Nucleus accumbens (tissue), 56 donors: Measurements from ENCODE around the gene EHD1.

Experiments used
- DNase-seq, 56 donors: peaks; one replicate each; lab custom pipeline; 2025; lab: John Stamatoyannopoulos, UW

EHD1 gene

DNA sequence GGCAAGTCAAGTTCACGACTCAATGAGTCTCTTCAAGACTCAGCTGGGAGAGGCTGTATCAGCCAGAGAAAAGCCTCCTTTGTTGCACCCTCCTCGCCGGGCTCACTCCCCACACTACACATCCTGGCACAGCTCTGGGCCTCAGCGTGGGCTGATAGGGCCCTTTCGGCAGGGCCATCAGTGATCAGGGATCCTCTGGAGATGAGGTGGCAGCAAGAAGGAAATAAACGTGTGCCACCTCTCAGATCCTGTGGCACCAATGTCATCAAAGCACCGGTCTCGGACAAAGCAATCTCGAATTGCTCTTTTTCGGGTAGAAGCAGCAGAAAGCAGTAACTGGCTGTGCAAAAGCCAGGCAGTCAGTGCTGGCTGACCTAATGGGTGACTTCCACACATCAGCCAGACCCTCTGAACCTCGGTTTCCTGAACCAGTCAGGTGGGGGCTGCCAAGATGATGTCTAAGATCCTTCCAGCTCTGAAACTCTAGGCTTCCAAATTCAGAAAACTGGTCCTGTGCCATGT is 2.1 kb downstream of the EHD1 start:
- peak in 35 of 56 donors; percentile 20 to 70 (median 40) for DNase-seq

DNA sequence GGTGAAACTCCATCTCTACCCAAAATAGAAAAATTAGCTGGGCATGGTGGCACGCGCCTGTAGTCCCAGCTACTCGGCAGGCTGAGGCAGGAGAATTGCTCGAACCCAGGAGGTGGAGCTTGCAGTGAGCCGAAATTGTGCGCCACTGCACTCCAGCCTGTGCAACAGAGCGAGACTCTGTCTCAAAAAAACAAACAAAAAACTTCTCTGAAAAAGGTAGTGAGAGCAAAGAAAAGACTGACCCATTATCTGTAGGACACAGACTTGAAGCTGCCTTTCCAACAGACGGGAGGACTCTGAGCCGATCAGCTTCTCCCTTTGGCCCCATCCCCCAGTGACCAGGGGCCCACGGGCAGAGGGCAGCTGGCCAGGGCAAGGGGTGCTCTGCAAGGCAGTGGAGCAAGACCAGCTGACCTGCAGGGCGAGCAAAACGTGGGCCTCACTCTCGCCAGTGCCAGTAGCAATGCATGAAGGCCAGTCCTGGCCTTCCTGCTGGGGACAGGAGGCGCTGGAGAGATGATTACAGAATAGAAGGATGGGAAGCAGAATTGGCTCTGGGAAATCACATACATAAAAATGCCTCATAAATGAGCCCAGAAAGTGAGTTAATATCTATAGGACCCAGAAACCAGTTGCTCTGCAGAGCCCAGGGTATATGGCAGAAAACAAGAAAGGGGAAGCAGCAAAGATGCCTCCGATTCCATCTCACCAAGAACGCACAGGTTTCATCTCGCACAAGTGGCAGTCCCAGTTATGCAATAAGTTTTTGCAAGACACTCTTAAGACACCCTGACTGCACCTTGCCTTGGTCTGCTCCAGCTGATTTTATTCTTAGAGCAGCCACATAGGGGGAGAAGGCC is 2.8 kb downstream of the EHD1 start:
- peak in 6 of 56 donors; percentile 15 to 29 (median 22) for DNase-seq

DNA sequence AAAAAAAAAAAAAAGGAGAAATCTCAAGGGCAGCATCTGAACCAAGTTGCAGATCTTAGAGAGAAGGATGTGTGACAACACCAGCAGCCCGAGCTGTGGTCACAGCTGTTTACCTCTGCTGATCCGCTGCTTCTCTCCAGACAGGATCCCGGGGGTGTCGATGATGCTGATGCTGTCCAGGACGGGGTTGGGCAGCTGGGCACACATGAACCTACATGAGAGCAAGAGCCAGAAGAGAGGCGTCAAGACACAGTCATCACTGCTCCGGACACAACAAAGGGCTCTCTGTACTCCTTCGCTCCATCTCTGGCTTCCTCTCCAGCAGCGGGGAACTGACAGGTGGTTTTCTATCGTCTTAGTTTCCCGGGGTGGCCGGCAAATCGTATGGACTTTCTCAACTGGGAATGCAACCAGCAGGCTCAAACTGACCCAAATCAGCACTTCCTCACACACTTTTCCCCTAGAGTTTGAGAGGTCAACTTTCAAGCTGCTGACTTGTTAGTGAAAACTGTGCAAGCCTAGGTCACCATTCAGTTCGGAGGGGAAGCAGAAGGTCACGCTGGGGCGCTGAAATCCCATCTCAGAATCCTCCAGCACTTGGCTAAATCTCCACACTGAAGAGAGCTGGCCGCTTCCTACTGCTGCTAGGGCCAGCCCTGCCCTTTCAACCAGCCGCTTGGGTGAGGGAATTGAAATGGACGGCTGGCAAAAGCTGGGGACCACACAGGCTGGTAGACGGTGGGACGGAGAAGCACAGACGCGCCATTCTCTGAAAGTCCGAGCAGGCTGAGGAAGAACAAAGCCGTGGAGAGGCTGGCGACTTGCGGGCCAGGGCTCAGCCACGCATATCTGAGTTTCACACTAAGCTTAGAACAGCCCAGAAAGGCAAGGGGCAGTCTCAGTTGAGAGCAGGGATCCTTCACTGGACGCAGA is 3.8 kb downstream of the EHD1 start:
- DNase-seq: peak in 45 of 56 donors; percentile 21 to 81 (median 59)

DNA sequence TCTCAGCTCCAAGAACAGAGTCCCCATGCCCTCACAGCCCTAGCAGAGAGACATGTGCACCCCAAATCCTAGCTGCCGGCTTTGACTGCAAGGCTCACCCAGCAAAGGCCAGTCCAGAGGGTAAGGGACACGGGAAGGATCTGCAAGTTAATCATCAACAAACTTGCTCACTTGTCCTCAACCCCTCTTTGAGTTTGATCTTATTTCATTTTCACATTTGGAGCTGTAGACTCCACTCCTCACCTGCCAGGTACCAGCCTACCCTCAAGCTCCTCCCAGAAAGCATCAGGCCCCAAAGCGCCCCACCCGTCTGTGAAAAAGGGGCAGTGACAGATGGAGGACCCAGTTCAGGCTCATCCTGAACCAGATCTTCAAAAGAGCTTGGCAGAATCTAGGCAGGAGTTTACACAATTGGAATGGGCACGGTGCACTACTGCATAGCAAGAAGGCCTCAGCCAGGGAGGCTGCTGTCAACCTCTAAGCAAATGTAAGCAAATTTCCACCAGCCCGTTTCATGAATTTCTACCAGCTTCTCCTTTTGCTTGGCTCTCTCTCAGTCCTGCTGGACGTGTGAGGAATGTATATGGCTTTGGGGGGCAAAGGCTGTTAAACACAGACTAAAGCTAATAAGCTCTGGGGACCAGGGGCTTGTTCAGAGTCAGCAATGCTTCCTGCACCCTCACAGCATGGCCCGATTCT is 5.5 kb downstream of the EHD1 start:
- DNase-seq: no peak

DNA sequence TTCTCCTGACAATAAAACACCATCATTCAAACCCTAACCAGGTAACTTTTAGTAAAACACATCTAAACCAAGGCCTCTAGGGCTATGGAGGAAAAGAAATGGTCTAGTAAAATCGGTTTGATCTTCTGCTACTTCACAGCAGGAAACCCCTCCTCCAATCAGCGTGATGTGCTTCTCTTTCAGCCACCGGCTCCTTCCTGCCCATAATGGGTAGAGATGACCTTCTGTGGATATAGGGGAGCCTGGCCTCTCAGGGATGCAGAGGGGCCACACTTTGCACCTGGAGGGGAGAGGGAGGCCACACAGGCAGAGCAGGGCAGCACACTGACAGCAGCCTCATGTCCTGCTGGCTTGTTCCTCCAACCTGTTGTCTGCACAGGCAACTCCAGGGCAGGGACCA is 6.9 kb downstream of the EHD1 start:
- DNase-seq: no peak

DNA sequence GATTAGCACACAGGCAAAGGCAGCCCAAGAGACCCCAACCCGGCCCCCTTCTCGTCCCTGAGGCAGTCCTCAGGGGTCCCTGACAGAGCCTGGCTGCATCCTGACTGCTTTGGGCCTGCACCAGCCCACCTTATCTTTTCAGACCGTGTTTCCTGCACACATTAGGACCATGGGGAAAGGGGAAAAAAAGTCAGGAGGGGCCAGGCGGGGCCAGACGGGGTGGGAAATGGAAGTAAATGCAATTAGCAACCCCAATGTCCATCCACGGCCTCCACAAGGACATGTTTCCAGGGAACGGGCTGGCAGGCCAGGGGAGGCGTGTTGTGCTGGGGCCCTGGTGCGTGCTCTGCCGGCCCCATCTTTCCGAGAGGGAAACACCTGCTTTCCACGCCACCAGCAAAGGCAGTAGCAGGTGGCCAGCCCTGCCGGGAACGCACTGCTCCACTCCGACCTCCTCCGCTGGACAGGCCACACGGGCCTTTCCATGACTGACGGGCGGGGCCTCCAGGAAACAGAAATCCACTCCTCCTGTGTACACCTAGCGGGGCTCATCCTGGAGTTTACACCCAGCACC is 7.4 kb downstream of the EHD1 start:
- no peak for DNase-seq

DNA sequence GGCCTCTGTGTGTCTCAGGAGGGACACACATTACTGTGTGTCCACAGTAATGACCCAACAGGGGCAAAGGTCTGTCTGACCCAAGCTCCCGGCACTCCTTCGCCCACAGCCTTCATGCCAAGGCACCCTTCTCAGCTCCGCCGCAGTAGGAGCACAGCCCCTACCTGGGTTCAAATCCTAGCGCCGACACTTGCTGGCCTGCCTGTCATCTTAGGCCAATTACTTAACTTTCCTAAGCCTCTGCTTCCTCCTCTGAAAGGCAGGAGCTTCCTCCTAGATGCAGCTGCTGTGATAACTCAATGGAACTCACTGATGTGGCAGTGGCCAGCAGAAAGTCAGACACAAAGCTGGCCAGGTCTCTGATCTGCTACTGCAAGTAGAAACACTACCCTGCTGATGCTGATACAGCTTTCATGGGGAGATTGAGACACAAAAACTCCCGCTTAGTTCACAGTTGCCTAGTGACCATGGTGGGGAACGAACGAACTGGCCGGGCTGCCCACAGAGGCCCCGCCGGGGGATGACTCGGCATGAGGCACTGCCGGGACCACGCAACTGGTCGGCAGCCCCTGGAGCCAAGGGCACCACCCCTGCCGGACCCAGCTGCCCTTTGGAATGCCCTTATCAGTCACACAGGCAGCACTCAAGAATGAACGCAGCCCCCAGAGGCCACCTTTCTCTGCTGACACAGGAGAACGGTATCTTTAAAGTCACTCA is 8.1 kb downstream of the EHD1 start:
- DNase-seq: peak in 1 of 56 donors; percentile 26

DNA sequence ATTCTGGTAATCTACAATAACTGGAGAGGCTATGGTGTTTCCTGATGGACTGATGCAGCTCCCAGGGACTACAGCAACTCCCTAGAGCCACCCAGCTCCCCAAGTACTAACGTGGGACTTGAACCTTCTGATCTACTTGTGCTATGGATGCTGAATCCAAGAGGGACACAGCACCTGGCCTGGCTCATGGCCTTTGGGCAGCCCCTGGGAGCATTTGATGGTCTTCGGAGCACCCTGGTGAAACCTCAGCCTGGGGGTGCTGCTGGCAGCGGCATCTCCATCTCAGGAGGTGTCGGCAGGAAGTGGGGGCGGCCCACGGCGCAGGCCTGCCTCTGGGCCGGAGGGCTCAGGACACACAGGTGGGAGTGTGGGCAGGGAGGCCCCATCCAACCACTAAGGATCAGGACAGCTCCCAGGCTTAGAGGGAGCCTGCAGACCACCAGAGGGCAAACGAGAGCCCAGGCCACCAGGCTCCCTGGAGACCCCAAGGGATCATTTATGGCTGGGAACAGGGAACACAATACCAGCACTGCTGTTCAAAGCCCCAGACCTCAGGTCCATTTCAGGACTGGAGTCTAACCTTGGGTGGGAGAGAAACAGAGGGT is 8.7 kb downstream of the EHD1 start:
- peak in 1 of 56 donors; percentile 4 for DNase-seq

DNA sequence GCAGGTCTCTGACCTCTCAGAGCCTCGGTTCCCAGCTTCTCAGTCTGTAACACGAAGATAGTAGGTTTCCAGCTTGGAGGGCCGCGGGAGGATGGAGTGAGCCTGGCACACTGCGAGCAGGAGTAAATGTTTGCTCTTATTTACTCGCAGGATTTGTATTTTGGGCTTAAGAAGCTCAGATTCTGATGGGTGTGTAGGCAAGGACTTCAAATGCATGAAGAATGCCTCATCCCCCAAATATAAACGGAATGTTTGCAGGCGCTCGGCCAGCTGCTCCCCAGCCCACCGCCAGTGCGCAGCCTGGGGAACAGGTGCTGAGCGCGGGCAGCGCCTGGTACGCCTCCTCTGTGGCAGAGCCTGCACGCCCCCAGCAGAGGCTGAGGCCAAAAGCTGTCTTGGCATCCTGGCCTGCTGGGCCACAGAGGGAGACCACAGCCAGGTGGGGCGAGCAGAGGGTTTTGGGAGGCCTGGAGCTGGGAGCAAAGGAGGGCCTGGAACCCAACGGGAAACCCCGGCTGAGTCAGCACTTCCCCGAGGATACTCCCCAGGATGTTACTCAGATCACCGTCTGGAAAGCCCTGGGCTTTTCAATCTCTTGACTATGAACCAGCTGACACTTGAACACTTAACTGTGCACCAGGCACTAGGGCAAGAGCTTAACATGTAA is 9.4 kb downstream of the EHD1 start:
- DNase-seq: peak in 1 of 56 donors; percentile 10

DNA sequence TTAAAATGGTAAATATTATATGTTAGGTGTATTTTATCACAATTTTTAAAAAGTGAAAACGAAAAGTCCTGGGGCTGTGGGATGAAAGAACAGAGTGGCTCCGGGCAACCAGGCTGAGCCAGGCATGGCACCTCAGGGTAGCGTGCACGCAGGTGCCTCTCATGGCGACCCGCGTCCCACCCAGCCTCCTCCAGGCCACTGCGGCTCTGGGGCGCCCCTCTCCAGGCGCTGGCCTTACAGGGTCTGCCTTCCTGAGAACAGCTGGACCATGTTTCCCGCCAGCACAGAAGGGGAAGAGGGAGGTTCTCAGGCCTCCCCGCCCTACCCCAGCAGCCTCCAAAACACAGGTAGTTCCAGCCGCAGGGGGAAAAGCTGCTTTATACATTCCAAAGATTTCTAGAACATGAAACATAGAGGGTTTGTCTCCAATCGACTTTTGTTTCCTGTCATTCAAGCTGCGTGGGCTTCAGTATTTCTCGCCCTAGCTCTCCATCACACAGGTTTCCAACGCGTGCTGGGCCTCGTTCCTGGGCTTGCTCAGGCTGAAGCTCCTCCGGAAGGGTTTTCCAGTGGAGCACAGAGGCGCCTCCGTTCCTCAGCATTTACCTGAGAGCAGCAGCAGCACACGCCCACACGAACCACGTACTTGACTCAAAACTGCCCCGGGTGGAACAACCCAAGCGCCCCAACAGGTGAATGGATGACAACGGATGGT is 10.5 kb downstream of the EHD1 start:
- DNase-seq: peak in 2 of 56 donors; percentile 25 to 29

DNA sequence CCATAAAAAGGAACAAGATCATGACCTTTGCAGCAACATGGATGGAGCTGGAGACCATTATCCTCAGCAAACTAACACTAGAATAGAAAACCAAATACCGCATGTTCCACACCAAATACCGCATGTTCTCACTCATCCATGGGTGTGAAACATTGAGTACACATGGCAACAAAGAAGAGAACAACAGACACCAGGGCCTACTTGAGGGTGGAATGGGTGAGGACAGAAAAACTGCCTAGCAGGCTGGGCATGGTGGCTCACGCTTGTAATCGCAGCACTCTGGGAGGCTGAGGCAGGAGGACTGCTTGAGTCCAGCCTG is 12.3 kb downstream of the EHD1 start:
- no peak for DNase-seq

GRCh38 chr11:64865286-64866172 is 12.9 kb downstream of the EHD1 start:
- DNase-seq: no peak

DNA sequence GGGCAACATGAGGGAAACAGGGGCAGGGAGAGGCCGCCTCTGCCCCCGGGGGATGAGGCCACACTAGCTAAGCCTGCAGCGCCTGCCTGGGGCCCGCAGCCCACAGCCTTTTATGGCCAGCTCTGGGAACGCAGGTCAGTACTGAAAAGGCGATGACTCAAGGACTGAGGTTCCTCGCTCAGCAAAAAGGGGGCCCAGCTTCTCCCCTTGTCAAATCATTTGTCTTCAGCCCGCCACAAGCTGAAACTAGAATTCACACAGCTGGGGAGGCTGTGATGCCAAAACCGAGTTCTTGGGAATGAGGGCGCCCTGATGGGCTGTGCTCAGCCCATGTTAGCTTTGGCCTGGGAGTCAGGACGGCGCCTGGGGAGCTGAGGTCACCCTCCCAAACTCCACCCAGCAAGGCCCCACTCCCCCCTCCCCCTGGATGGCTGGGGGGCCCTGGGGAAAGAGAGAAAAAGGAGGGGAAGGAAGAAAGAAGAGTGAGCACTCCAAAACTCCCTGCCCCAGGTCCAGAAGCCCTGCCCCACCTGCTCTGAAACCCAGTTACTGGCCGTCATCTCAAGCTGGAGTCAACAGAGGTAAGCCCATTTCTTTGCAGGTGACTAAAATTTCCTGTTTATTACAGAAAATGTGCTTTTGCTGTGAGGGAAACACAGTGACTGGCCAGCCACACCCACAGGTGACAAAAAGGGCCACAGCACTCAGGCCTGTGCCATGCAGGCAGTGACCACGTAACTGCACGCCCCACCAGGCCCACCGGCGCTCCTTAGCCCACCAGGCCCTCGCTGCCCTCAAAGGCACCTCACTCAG is 13.7 kb downstream of the EHD1 start:
- DNase-seq: peak in 7 of 56 donors; percentile 19 to 59 (median 41)

GRCh38 chr11:64864135-64864472 is 14.3 kb downstream of the EHD1 start:
- peak in 2 of 56 donors; percentile 43 to 59 for DNase-seq

DNA sequence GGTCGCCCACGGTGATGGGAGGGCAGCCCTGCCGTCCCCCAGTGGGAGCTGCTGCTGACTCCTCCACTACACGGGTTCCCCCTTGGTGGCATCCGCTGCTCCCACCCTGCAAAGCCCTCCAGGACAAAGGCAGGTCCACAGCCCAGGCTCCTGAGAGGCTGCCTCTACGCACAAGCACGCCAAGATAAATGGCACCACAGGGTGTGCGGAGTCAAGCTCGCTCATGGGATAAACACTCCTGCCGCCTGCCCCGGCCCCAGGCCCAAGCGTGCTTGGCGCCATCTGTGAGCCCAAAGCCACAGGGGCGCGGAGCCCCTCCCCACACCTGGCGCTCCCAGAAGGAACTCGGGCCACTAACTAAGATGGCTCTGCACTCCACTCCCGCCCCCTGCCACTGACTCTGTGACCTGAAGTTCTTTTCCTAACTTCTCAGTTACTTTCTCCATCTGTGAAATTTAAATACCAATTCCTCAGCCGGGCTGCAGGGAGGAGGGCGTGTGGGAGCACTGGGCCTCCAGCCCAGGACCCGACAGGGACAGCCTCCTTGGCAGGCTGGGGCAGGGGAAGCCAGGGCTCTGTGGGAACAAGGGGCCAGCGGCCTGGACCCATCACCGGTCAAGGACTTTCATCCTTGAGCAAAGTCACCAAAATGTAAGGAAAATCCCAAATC is 14.9 kb downstream of the EHD1 start:
- DNase-seq: peak in 12 of 56 donors; percentile 12 to 47 (median 31)
